H9 (cell line): Measurements from ENCODE around the gene MTOR. TPM values are rescaled to one million over a fixed set of nuclear protein-coding genes. Genes with fewer than 3 reads are reported as not detected.

ENCODE experiments used
- DNase-seq: peaks from one replicate; pipeline ENCODE4 v3.0.0-alpha.2; 2017
- H2AFZ ChIP-seq: one replicate; pipeline ENCODE4 v1.6.1; 2013; ENCODE audit warnings: mild to moderate bottlenecking, low read length, control low read depth, moderate library complexity
- H2AK5ac ChIP-seq: 2 replicates; pipeline ENCODE4 v1.6.1; 2013; ENCODE audit warnings: low read length, control low read depth, mixed read lengths; ENCODE audit not compliant: insufficient read length
- H2BK120ac ChIP-seq: one replicate; pipeline ENCODE4 v1.6.1; 2013; ENCODE audit warnings: low read depth, mild to moderate bottlenecking, low read length, control low read depth, inconsistent platforms; ENCODE audit not compliant: poor library complexity, severe bottlenecking
- H2BK12ac ChIP-seq: 2 replicates; pipeline ENCODE4 v1.6.1; 2013; ENCODE audit warnings: low read length, control low read depth, mixed read lengths, low read depth; ENCODE audit not compliant: insufficient read length
- H2BK15ac ChIP-seq: 2 replicates; pipeline ENCODE4 v1.6.1; 2013; ENCODE audit warnings: low read depth, low read length, control low read depth
- H2BK20ac ChIP-seq: one replicate; pipeline ENCODE4 v1.6.1; 2013; ENCODE audit warnings: low read depth, mild to moderate bottlenecking, low read length, control low read depth, inconsistent platforms; ENCODE audit not compliant: poor library complexity, severe bottlenecking
- H2BK5ac ChIP-seq: 2 replicates; pipeline ENCODE4 v1.6.1; 2013; ENCODE audit warnings: low read length, control low read depth, mixed read lengths; ENCODE audit not compliant: insufficient read length
- H3K14ac ChIP-seq: 2 replicates; pipeline ENCODE4 v1.6.1; 2013; ENCODE audit warnings: low read length, control low read depth; ENCODE audit not compliant: insufficient read depth
- H3K18ac ChIP-seq: 2 replicates; pipeline ENCODE4 v1.6.1; 2013; ENCODE audit warnings: low read depth, mild to moderate bottlenecking, mixed read lengths, low read length, control low read depth; ENCODE audit not compliant: insufficient read length
- H3K23ac ChIP-seq: 2 replicates; pipeline ENCODE4 v1.6.1; 2013; ENCODE audit warnings: low read length, control low read depth, mixed read lengths, low read depth; ENCODE audit not compliant: insufficient read length
- H3K23me2 ChIP-seq: 2 replicates; pipeline ENCODE4 v1.6.1; 2013; ENCODE audit warnings: low read depth, mild to moderate bottlenecking, mixed read lengths, low read length, control low read depth; ENCODE audit not compliant: insufficient read length, poor library complexity, severe bottlenecking
- H3K27ac ChIP-seq: 2 replicates; pipeline ENCODE4 v1.5.1; 2013; ENCODE audit warnings: low read length, control low read depth, mixed read lengths, low read depth; ENCODE audit not compliant: insufficient read length
- H3K27me3 ChIP-seq: 2 replicates; pipeline ENCODE4 v1.6.1; 2013; ENCODE audit warnings: low read length, control low read depth, inconsistent platforms; ENCODE audit not compliant: insufficient read depth
- H3K4ac ChIP-seq: 2 replicates; pipeline ENCODE4 v1.6.1; 2013; ENCODE audit warnings: low read depth, mild to moderate bottlenecking, control low read depth, inconsistent platforms, low read length, moderate library complexity
- H3K4me1 ChIP-seq: 2 replicates; pipeline ENCODE4 v1.6.1; 2013; ENCODE audit warnings: low read length, control low read depth, inconsistent platforms; ENCODE audit not compliant: insufficient read depth
- H3K4me2 ChIP-seq: 2 replicates; pipeline ENCODE4 v1.6.1; 2013; ENCODE audit warnings: low read length, control low read depth, mixed read lengths; ENCODE audit not compliant: insufficient read length, insufficient read depth
- H3K56ac ChIP-seq: 2 replicates; pipeline ENCODE4 v1.6.1; 2013; ENCODE audit warnings: low read depth, mild to moderate bottlenecking, mixed read lengths, low read length, control low read depth; ENCODE audit not compliant: insufficient read length
- H3K79me1 ChIP-seq: 2 replicates; pipeline ENCODE4 v1.6.1; 2013; ENCODE audit warnings: low read depth, mild to moderate bottlenecking, moderate library complexity, low read length, control low read depth, inconsistent platforms; ENCODE audit not compliant: insufficient read depth, poor library complexity, severe bottlenecking
- H3K79me2 ChIP-seq: 2 replicates; pipeline ENCODE4 v1.6.1; 2013; ENCODE audit warnings: low read length, control low read depth, inconsistent platforms; ENCODE audit not compliant: insufficient read depth
- H3K9ac ChIP-seq: 2 replicates; pipeline ENCODE4 v1.6.1; 2013; ENCODE audit warnings: low read length, control low read depth, mixed read lengths; ENCODE audit not compliant: insufficient read length; ENCODE audit errors: extremely low read depth
- H3K9me3 ChIP-seq: one replicate; pipeline ENCODE4 v1.6.1; 2013; ENCODE audit warnings: low read depth, low read length, inconsistent platforms; ENCODE audit not compliant: control insufficient read depth
- H3T11ph ChIP-seq: one replicate; pipeline ENCODE4 v1.6.1; 2013; ENCODE audit warnings: mild to moderate bottlenecking, low read length, control low read depth, inconsistent platforms
- H4K20me1 ChIP-seq: one replicate; pipeline ENCODE4 v1.6.1; 2013; ENCODE audit not compliant: control insufficient read depth, insufficient read length, insufficient read depth
- H4K5ac ChIP-seq: 2 replicates; pipeline ENCODE4 v1.6.1; 2013; ENCODE audit warnings: low read depth, mild to moderate bottlenecking, mixed read lengths, low read length, control low read depth; ENCODE audit not compliant: insufficient read length
- H4K8ac ChIP-seq: replicated peaks from 2 replicates; pipeline ENCODE4 v1.6.1; 2013; ENCODE audit warnings: low read length, control low read depth, mixed read lengths, low read depth; ENCODE audit not compliant: insufficient read length
- H4K91ac ChIP-seq: 2 replicates; pipeline ENCODE4 v1.6.1; 2013; ENCODE audit warnings: low read depth, mild to moderate bottlenecking, moderate library complexity, mixed read lengths, low read length, control low read depth; ENCODE audit not compliant: insufficient read length
- H3K27ac Mint-ChIP-seq, 3 experiments: 2 replicates in 2 of 3; 3 replicates in 1 of 3; pipeline ENCODE4 v1.8.0; 2020 to 2021; ENCODE audit warnings: mixed read lengths in 3 of 3, mild to moderate bottlenecking in 1 of 3, moderate library complexity in 1 of 3
- H3K27me3 Mint-ChIP-seq: 2 replicates; pipeline ENCODE4 v1.8.0; 2021; ENCODE audit warnings: low read depth, mild to moderate bottlenecking, moderate library complexity, mixed read lengths
- H3K36me3 Mint-ChIP-seq, 3 experiments: 2 replicates in 2 of 3; 3 replicates in 1 of 3; pipeline ENCODE4 v1.8.0; 2020 to 2021; ENCODE audit warnings: low read depth in 3 of 3, mixed read lengths in 3 of 3; ENCODE audit not compliant: insufficient read depth in 1 of 3
- H3K4me1 Mint-ChIP-seq, 2 experiments: 2 replicates each; pipeline ENCODE4 v1.8.0; 2020; ENCODE audit warnings: mixed read lengths in 2 of 2
- H3K4me3 Mint-ChIP-seq, 2 experiments: 2 replicates in 1 of 2; 3 replicates in 1 of 2; pipeline ENCODE4 v1.8.0; 2020 to 2021; ENCODE audit warnings: mild to moderate bottlenecking in 2 of 2, mixed read lengths in 2 of 2, moderate library complexity in 1 of 2
- H3K9me3 Mint-ChIP-seq, 2 experiments: 2 replicates in 1 of 2; 3 replicates in 1 of 2; pipeline ENCODE4 v1.8.0; 2020; ENCODE audit warnings: mild to moderate bottlenecking in 2 of 2, mixed read lengths in 2 of 2, moderate library complexity in 1 of 2
- WGBS: extraction: QIAGEN DNeasy Blood & Tissue Kit; methylation state at CpG from one replicate; pipeline ENCODE4 v1.1.7; 2013; ENCODE audit warnings: missing lambda C conversion rate, low lambda C conversion rate, mixed read lengths; ENCODE audit not compliant: insufficient read length; ENCODE audit errors: extremely low coverage; 5-methylcytosine and 5-hydroxymethylcytosine counted together
- total RNA-seq: library from RNA; stranded (reverse); gene quantifications from 2 replicates; pipeline ENCODE4 v1.2.1, GENCODE V29; 2021
- TF ChIP-seq, protein P1 (sequence below): fragments of 200-600 bp; sonication (generic); conservative IDR thresholded peaks from 3 replicates; pipeline ENCODE4 v1.8.0; 2021; ENCODE audit warnings: antibody characterized with exemption, mild to moderate bottlenecking

MTOR gene
- total RNA-seq, 1 experiment from 2014 or later, result 67.5 TPM

DNA sequence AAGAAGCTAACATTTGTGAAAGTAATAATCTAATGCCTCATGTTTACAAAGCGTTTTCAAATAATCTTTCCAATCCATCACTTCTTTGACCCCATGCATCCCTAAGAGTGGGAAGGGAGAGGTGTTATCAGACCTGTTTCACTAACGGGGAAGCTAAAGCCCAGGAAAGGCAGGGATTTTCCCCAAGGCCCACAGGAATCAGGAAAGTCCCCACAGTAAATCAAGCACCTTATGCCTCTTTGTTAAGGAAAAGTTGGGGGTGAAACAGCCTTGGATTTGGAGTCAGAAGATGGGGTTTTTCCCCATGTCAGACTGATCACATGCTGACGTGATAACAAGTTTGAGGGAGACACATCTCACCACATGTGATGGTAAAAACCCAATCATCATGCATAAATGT lies 93.1 kb downstream of the MTOR start:
- H3K9me3 ChIP-seq, result no peaks in the 10 kb centered on the region
- no peak overlapping the region for H3K9ac ChIP-seq
- H3K27ac ChIP-seq, result no peak overlapping the region
- Mint-ChIP-seq H3K4me1 (no peaks in the 10 kb centered on the region), H3K4me3 (no peak overlapping the region), H3K36me3 (peaks cover 5 to 33% (median 8%) of the 10 kb centered on the region in 3 experiments; a peak in 5 of 7 replicates), H3K27ac (peak overlapping the region in 2 of 3 experiments; percentile 53 to 58; a peak in 3 of 7 replicates), H3K27me3 (no peaks in the 10 kb centered on the region), H3K9me3 (no peaks in the 10 kb centered on the region; a peak in 1 of 5 replicates)
- no peak overlapping the region for H3K14ac ChIP-seq
- H4K20me1 ChIP-seq, result no peaks in the 10 kb centered on the region
- no peak overlapping the region for H2BK12ac ChIP-seq
- H2BK20ac ChIP-seq, result no peak overlapping the region
- H4K91ac ChIP-seq, result no peak overlapping the region
- H3K18ac ChIP-seq, result no peak overlapping the region
- no peak overlapping the region for H3K4ac ChIP-seq
- H3K27me3 ChIP-seq, result no peaks in the 10 kb centered on the region
- no peaks in the 10 kb centered on the region for H3K4me1 ChIP-seq
- no peak overlapping the region for H2BK5ac ChIP-seq
- H3T11ph ChIP-seq, result no peak overlapping the region
- no peak overlapping the region for H4K5ac ChIP-seq
- no peak overlapping the region for H2BK15ac ChIP-seq
- no peak for DNase-seq
- H3K23ac ChIP-seq, result no peak overlapping the region
- no peak overlapping the region for H2BK120ac ChIP-seq
- H4K8ac ChIP-seq, result no peak overlapping the region
- no CpG with 5 or more reads among the region's 3 CpGs for WGBS
- TF ChIP-seq, protein P1, sequence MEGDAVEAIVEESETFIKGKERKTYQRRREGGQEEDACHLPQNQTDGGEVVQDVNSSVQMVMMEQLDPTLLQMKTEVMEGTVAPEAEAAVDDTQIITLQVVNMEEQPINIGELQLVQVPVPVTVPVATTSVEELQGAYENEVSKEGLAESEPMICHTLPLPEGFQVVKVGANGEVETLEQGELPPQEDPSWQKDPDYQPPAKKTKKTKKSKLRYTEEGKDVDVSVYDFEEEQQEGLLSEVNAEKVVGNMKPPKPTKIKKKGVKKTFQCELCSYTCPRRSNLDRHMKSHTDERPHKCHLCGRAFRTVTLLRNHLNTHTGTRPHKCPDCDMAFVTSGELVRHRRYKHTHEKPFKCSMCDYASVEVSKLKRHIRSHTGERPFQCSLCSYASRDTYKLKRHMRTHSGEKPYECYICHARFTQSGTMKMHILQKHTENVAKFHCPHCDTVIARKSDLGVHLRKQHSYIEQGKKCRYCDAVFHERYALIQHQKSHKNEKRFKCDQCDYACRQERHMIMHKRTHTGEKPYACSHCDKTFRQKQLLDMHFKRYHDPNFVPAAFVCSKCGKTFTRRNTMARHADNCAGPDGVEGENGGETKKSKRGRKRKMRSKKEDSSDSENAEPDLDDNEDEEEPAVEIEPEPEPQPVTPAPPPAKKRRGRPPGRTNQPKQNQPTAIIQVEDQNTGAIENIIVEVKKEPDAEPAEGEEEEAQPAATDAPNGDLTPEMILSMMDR, result no peak
- H3K4me2 ChIP-seq, result no peak overlapping the region
- no peaks in the 10 kb centered on the region for H3K79me1 ChIP-seq
- H3K56ac ChIP-seq, result no peak overlapping the region
- no peaks in the 10 kb centered on the region for H3K23me2 ChIP-seq
- H2AK5ac ChIP-seq, result no peak overlapping the region
- no peak overlapping the region for H2AFZ ChIP-seq
- no peaks in the 10 kb centered on the region for H3K79me2 ChIP-seq
